Stimulated activated CD4-positive, alpha-beta T cell treated with anti-CD3 and anti-CD28 coated beads, Interleukin-4, amount 100 ng/mL, for 4 hours (primary cell): ENCODE results near the gene PDLIM4.

Source experiments
- DNase-seq, 2 experiments: peaks; one replicate each; pipeline ENCODE4 v3.0.0-alpha.2; 2020

The PDLIM4 gene

GRCh38 chr5:132310141-132310834 is 52.8 kb downstream of the PDLIM4 start:
- no peak for DNase-seq

GRCh38 chr5:132313366-132313765 is 55.9 kb downstream of the PDLIM4 start:
- DNase-seq = no peak

GRCh38 chr5:132313961-132314432 is 56.5 kb downstream of the PDLIM4 start:
- DNase-seq = no peak

GRCh38 chr5:132315529-132316067 is 58.1 kb downstream of the PDLIM4 start:
- DNase-seq = no peak

GRCh38 chr5:132319975-132320374 is 62.5 kb downstream of the PDLIM4 start:
- DNase-seq = no peak

GRCh38 chr5:132321109-132321721 is 63.7 kb downstream of the PDLIM4 start:
- no peak for DNase-seq

GRCh38 chr5:132322266-132322665 is 64.8 kb downstream of the PDLIM4 start:
- DNase-seq = no peak
